H9 (cell line): ENCODE data around the gene SH3TC2. TPM values are rescaled to one million over a fixed set of nuclear protein-coding genes. Genes with fewer than 3 reads are reported as not detected.

Experiments
- DNase-seq: peaks from one replicate; pipeline ENCODE4 v3.0.0-alpha.2; 2017
- H2AFZ ChIP-seq: one replicate; pipeline ENCODE4 v1.6.1; 2013; ENCODE audit warnings: mild to moderate bottlenecking, low read length, control low read depth, moderate library complexity
- H2AK5ac ChIP-seq: 2 replicates; pipeline ENCODE4 v1.6.1; 2013; ENCODE audit warnings: low read length, control low read depth, mixed read lengths; ENCODE audit not compliant: insufficient read length
- H2BK120ac ChIP-seq: one replicate; pipeline ENCODE4 v1.6.1; 2013; ENCODE audit warnings: low read depth, mild to moderate bottlenecking, low read length, control low read depth, inconsistent platforms; ENCODE audit not compliant: poor library complexity, severe bottlenecking
- H2BK12ac ChIP-seq: 2 replicates; pipeline ENCODE4 v1.6.1; 2013; ENCODE audit warnings: low read length, control low read depth, mixed read lengths, low read depth; ENCODE audit not compliant: insufficient read length
- H2BK15ac ChIP-seq: 2 replicates; pipeline ENCODE4 v1.6.1; 2013; ENCODE audit warnings: low read depth, low read length, control low read depth
- H2BK20ac ChIP-seq: one replicate; pipeline ENCODE4 v1.6.1; 2013; ENCODE audit warnings: low read depth, mild to moderate bottlenecking, low read length, control low read depth, inconsistent platforms; ENCODE audit not compliant: poor library complexity, severe bottlenecking
- H2BK5ac ChIP-seq: 2 replicates; pipeline ENCODE4 v1.6.1; 2013; ENCODE audit warnings: low read length, control low read depth, mixed read lengths; ENCODE audit not compliant: insufficient read length
- H3K14ac ChIP-seq: 2 replicates; pipeline ENCODE4 v1.6.1; 2013; ENCODE audit warnings: low read length, control low read depth; ENCODE audit not compliant: insufficient read depth
- H3K18ac ChIP-seq: 2 replicates; pipeline ENCODE4 v1.6.1; 2013; ENCODE audit warnings: low read depth, mild to moderate bottlenecking, mixed read lengths, low read length, control low read depth; ENCODE audit not compliant: insufficient read length
- H3K23ac ChIP-seq: 2 replicates; pipeline ENCODE4 v1.6.1; 2013; ENCODE audit warnings: low read length, control low read depth, mixed read lengths, low read depth; ENCODE audit not compliant: insufficient read length
- H3K23me2 ChIP-seq: 2 replicates; pipeline ENCODE4 v1.6.1; 2013; ENCODE audit warnings: low read depth, mild to moderate bottlenecking, mixed read lengths, low read length, control low read depth; ENCODE audit not compliant: insufficient read length, poor library complexity, severe bottlenecking
- H3K27ac ChIP-seq: 2 replicates; pipeline ENCODE4 v1.5.1; 2013; ENCODE audit warnings: low read length, control low read depth, mixed read lengths, low read depth; ENCODE audit not compliant: insufficient read length
- H3K27me3 ChIP-seq: 2 replicates; pipeline ENCODE4 v1.6.1; 2013; ENCODE audit warnings: low read length, control low read depth, inconsistent platforms; ENCODE audit not compliant: insufficient read depth
- H3K4ac ChIP-seq: 2 replicates; pipeline ENCODE4 v1.6.1; 2013; ENCODE audit warnings: low read depth, mild to moderate bottlenecking, control low read depth, inconsistent platforms, low read length, moderate library complexity
- H3K4me1 ChIP-seq: 2 replicates; pipeline ENCODE4 v1.6.1; 2013; ENCODE audit warnings: low read length, control low read depth, inconsistent platforms; ENCODE audit not compliant: insufficient read depth
- H3K4me2 ChIP-seq: 2 replicates; pipeline ENCODE4 v1.6.1; 2013; ENCODE audit warnings: low read length, control low read depth, mixed read lengths; ENCODE audit not compliant: insufficient read length, insufficient read depth
- H3K56ac ChIP-seq: 2 replicates; pipeline ENCODE4 v1.6.1; 2013; ENCODE audit warnings: low read depth, mild to moderate bottlenecking, mixed read lengths, low read length, control low read depth; ENCODE audit not compliant: insufficient read length
- H3K79me1 ChIP-seq: 2 replicates; pipeline ENCODE4 v1.6.1; 2013; ENCODE audit warnings: low read depth, mild to moderate bottlenecking, moderate library complexity, low read length, control low read depth, inconsistent platforms; ENCODE audit not compliant: insufficient read depth, poor library complexity, severe bottlenecking
- H3K79me2 ChIP-seq: 2 replicates; pipeline ENCODE4 v1.6.1; 2013; ENCODE audit warnings: low read length, control low read depth, inconsistent platforms; ENCODE audit not compliant: insufficient read depth
- H3K9ac ChIP-seq: 2 replicates; pipeline ENCODE4 v1.6.1; 2013; ENCODE audit warnings: low read length, control low read depth, mixed read lengths; ENCODE audit not compliant: insufficient read length; ENCODE audit errors: extremely low read depth
- H3K9me3 ChIP-seq: one replicate; pipeline ENCODE4 v1.6.1; 2013; ENCODE audit warnings: low read depth, low read length, inconsistent platforms; ENCODE audit not compliant: control insufficient read depth
- H3T11ph ChIP-seq: one replicate; pipeline ENCODE4 v1.6.1; 2013; ENCODE audit warnings: mild to moderate bottlenecking, low read length, control low read depth, inconsistent platforms
- H4K20me1 ChIP-seq: one replicate; pipeline ENCODE4 v1.6.1; 2013; ENCODE audit not compliant: control insufficient read depth, insufficient read length, insufficient read depth
- H4K5ac ChIP-seq: 2 replicates; pipeline ENCODE4 v1.6.1; 2013; ENCODE audit warnings: low read depth, mild to moderate bottlenecking, mixed read lengths, low read length, control low read depth; ENCODE audit not compliant: insufficient read length
- H4K8ac ChIP-seq: replicated peaks from 2 replicates; pipeline ENCODE4 v1.6.1; 2013; ENCODE audit warnings: low read length, control low read depth, mixed read lengths, low read depth; ENCODE audit not compliant: insufficient read length
- H4K91ac ChIP-seq: 2 replicates; pipeline ENCODE4 v1.6.1; 2013; ENCODE audit warnings: low read depth, mild to moderate bottlenecking, moderate library complexity, mixed read lengths, low read length, control low read depth; ENCODE audit not compliant: insufficient read length
- H3K27ac Mint-ChIP-seq, 3 experiments: 2 replicates in 2 of 3; 3 replicates in 1 of 3; pipeline ENCODE4 v1.8.0; 2020 to 2021; ENCODE audit warnings: mixed read lengths in 3 of 3, mild to moderate bottlenecking in 1 of 3, moderate library complexity in 1 of 3
- H3K27me3 Mint-ChIP-seq: 2 replicates; pipeline ENCODE4 v1.8.0; 2021; ENCODE audit warnings: low read depth, mild to moderate bottlenecking, moderate library complexity, mixed read lengths
- H3K36me3 Mint-ChIP-seq, 3 experiments: 2 replicates in 2 of 3; 3 replicates in 1 of 3; pipeline ENCODE4 v1.8.0; 2020 to 2021; ENCODE audit warnings: low read depth in 3 of 3, mixed read lengths in 3 of 3; ENCODE audit not compliant: insufficient read depth in 1 of 3
- H3K4me1 Mint-ChIP-seq, 2 experiments: 2 replicates each; pipeline ENCODE4 v1.8.0; 2020; ENCODE audit warnings: mixed read lengths in 2 of 2
- H3K4me3 Mint-ChIP-seq, 2 experiments: 2 replicates in 1 of 2; 3 replicates in 1 of 2; pipeline ENCODE4 v1.8.0; 2020 to 2021; ENCODE audit warnings: mild to moderate bottlenecking in 2 of 2, mixed read lengths in 2 of 2, moderate library complexity in 1 of 2
- H3K9me3 Mint-ChIP-seq, 2 experiments: 2 replicates in 1 of 2; 3 replicates in 1 of 2; pipeline ENCODE4 v1.8.0; 2020; ENCODE audit warnings: mild to moderate bottlenecking in 2 of 2, mixed read lengths in 2 of 2, moderate library complexity in 1 of 2
- CTCF ChIP-seq: fragments of 200-600 bp; sonication (generic); conservative IDR thresholded peaks from 3 replicates; pipeline ENCODE4 v1.8.0; 2021; ENCODE audit warnings: antibody characterized with exemption, mild to moderate bottlenecking
- WGBS: extraction: QIAGEN DNeasy Blood & Tissue Kit; methylation state at CpG from one replicate; pipeline ENCODE4 v1.1.7; 2013; ENCODE audit warnings: missing lambda C conversion rate, low lambda C conversion rate, mixed read lengths; ENCODE audit not compliant: insufficient read length; ENCODE audit errors: extremely low coverage; 5-methylcytosine and 5-hydroxymethylcytosine counted together
- total RNA-seq: library from RNA; stranded (reverse); gene quantifications from 2 replicates; pipeline ENCODE4 v1.2.1, GENCODE V29; 2021

Gene SH3TC2
- total RNA-seq, 1 experiment from 2014 or later, result not detected

GRCh38 chr5:149088686-149089085 is 25.8 kb upstream of the SH3TC2 start:
- H2BK15ac ChIP-seq, result no peak overlapping the region
- H3K23me2 ChIP-seq, result no peaks in the 10 kb centered on the region
- Mint-ChIP-seq H3K4me3 (no peak overlapping the region), H3K9me3 (peaks cover 6% of the 10 kb centered on the region in 2 experiments; a peak in 4 of 5 replicates), H3K36me3 (peaks cover 0 to 8% (median 0%) of the 10 kb centered on the region in 3 experiments; a peak in 3 of 7 replicates), H3K4me1 (peaks cover 4 to 10% of the 10 kb centered on the region in 2 experiments; a peak in 3 of 4 replicates), H3K27me3 (peaks cover 3% of the 10 kb centered on the region; the same call in 1 of the 2 replicates), H3K27ac (no peak overlapping the region)
- H4K8ac ChIP-seq, result no peak overlapping the region
- no peak overlapping the region for H2AFZ ChIP-seq
- H2BK20ac ChIP-seq, result no peak overlapping the region
- H3T11ph ChIP-seq, result no peak overlapping the region
- no peaks in the 10 kb centered on the region for H3K79me2 ChIP-seq
- no peak overlapping the region for H3K18ac ChIP-seq
- no peaks in the 10 kb centered on the region for H4K20me1 ChIP-seq
- H2BK12ac ChIP-seq, result no peak overlapping the region
- no peak overlapping the region for H3K56ac ChIP-seq
- no peaks in the 10 kb centered on the region for H3K79me1 ChIP-seq
- no peak overlapping the region for H2BK120ac ChIP-seq
- no peak overlapping the region for H3K23ac ChIP-seq
- H3K9ac ChIP-seq, result no peak overlapping the region
- no peak for TF ChIP-seq CTCF
- no peak overlapping the region for H2BK5ac ChIP-seq
- DNase-seq, result no peak
- H3K4me2 ChIP-seq, result no peak overlapping the region
- WGBS, result no CpG with 5 or more reads among the region's 3 CpGs
- H3K9me3 ChIP-seq, result no peaks in the 10 kb centered on the region
- no peak overlapping the region for H3K14ac ChIP-seq
- no peaks in the 10 kb centered on the region for H3K27me3 ChIP-seq
- H4K5ac ChIP-seq, result no peak overlapping the region
- H4K91ac ChIP-seq, result no peak overlapping the region
- no peak overlapping the region for H2AK5ac ChIP-seq
- H3K4me1 ChIP-seq, result no peaks in the 10 kb centered on the region
- H3K27ac ChIP-seq, result no peak overlapping the region
- no peak overlapping the region for H3K4ac ChIP-seq
